ENCODE data around the gene ROBO2.

DNA sequence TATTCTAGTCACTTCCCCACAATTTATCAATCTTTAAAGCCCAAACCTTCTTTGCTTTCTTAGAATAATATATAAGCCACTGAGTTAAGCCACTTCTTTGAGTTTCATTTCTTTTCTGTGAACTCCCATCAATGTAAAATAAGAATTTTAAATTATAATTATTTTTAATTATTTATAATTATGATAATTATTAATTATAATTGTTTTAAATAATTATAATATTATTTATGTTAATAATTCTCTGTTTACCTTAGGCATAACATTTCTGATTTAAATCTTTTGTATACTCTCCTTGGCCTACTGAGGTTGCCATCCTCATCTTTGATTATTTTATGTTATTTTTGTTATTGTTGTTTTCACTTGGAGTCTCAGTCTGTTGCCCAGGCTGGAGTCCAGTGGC is 644.2 kb downstream of the ROBO2 start:
- TF ChIP-seq CTCF (IDR thresholded peaks at IDR 0.05) (no peak), POLR2A (IDR thresholded peaks at IDR 0.05) (no peak), POLR2AphosphoS5 (IDR thresholded peaks at IDR 0.05) (no peak), EP300 (IDR thresholded peaks at IDR 0.05; ENCODE audit: low read depth) (no peak)
